Natural killer cell (primary cell): Measurements from ENCODE around the gene STK16. TPM values are rescaled to one million over a fixed set of nuclear protein-coding genes. Genes with fewer than 3 reads are reported as not detected.

ENCODE experiments used
- ATAC-seq, 3 donors: fragments of 150-1000 bp in 2 of 3; fragments of 200-7000 bp in 1 of 3; cut with Tn5 transposase; 1 replicate in 1 of 3; 2 replicates in 2 of 3; pipeline ENCODE4 v1.10.0; 2021; ENCODE audit warnings: mild to moderate bottlenecking in 2 of 3, moderate library complexity in 2 of 3
- DNase-seq, 2 donors: peaks; one replicate each; pipeline versions ENCODE4 v3.0.0 to v3.0.0-alpha.2; 2013 to 2021; ENCODE audit warnings: mixed read lengths in 1 of 2
- H3K27ac ChIP-seq: one replicate; pipeline ENCODE4 v1.5.1; 2013; ENCODE audit warnings: mild to moderate bottlenecking, low read length
- H3K27me3 ChIP-seq: one replicate; pipeline ENCODE4 v1.6.1; 2013; ENCODE audit warnings: low read length; ENCODE audit not compliant: control insufficient read depth, insufficient read depth
- H3K36me3 ChIP-seq: one replicate; pipeline ENCODE4 v1.6.1; 2013; ENCODE audit warnings: low read length; ENCODE audit not compliant: control insufficient read depth, insufficient read depth
- H3K4me1 ChIP-seq: one replicate; pipeline ENCODE4 v1.6.1; 2013; ENCODE audit warnings: low read length; ENCODE audit not compliant: control insufficient read depth, insufficient read depth
- H3K4me3 ChIP-seq: one replicate; pipeline ENCODE4 v1.5.1; 2013; ENCODE audit warnings: low read length
- H3K9me3 ChIP-seq: one replicate; pipeline ENCODE4 v1.6.1; 2013; ENCODE audit warnings: low read length; ENCODE audit not compliant: control insufficient read depth, insufficient read depth
- H3K27ac Mint-ChIP-seq, 2 donors: one replicate each; pipeline ENCODE4 v1.8.0; 2022; ENCODE audit warnings: mild to moderate bottlenecking in 2 of 2, mixed read lengths in 2 of 2, moderate library complexity in 1 of 2
- H3K27me3 Mint-ChIP-seq, 2 donors: one replicate each; pipeline ENCODE4 v1.8.0; 2022; ENCODE audit warnings: low read depth in 2 of 2, mixed read lengths in 2 of 2
- H3K36me3 Mint-ChIP-seq: one replicate; pipeline ENCODE4 v1.8.0; 2022; ENCODE audit warnings: mixed read lengths
- H3K4me1 Mint-ChIP-seq, 2 donors: one replicate each; pipeline ENCODE4 v1.8.0; 2022; ENCODE audit warnings: mixed read lengths in 2 of 2
- H3K4me3 Mint-ChIP-seq: one replicate; pipeline ENCODE4 v1.8.0; 2022; ENCODE audit warnings: mild to moderate bottlenecking, moderate library complexity, mixed read lengths
- H3K9me3 Mint-ChIP-seq, 2 donors: one replicate each; pipeline ENCODE4 v1.8.0; 2022; ENCODE audit warnings: mixed read lengths in 2 of 2
- CTCF ChIP-seq: fragments of 200-600 bp; IDR thresholded peaks from one replicate; pipeline ENCODE4 v1.8.0; 2022; ENCODE audit warnings: antibody characterized with exemption
- WGBS: methylation state at CpG from one replicate; pipeline ENCODE4 v1.1.7; 2013; ENCODE audit warnings: missing lambda C conversion rate; ENCODE audit not compliant: insufficient coverage; 5-methylcytosine and 5-hydroxymethylcytosine counted together
- intact Hi-C: fragments of 100-400 bp; cut with micrococcal nuclease; formaldehyde crosslinking; loops from one replicate; pipeline ENCODE4 v1.14.2; 2022
- total RNA-seq, 4 donors: library from RNA; stranded (reverse); fragments of 120-200 nt in 1 of 4; gene quantifications; one replicate each; pipeline versions ENCODE4 v1.2.3 to v1.2.4, GENCODE V29; 2013 to 2022

The STK16 gene
- total RNA-seq, 3 donors from 2014 or later (not counting 1 experiment from before 2014, with no cell fraction given) = 28.7 to 32.5 (median 32.4) TPM

GRCh38 chr2:219228041-219228910, 17.0 kb upstream of the STK16 start:
- Mint-ChIP-seq H3K4me3 (peak overlapping the region; percentile 100), H3K36me3 (peaks cover 9% of the 10 kb centered on the region), H3K27ac (peak overlapping the region; percentile 99), H3K27me3 (no peaks in the 10 kb centered on the region), H3K9me3 (no peaks in the 10 kb centered on the region), H3K4me1 (peaks cover 31 to 54% of the 10 kb centered on the region in 2 donors)
- Histone ChIP-seq H3K9me3 (no peaks in the 10 kb centered on the region), H3K27ac (peak overlapping the region; percentile 71), H3K4me1 (peaks cover 37% of the 10 kb centered on the region), H3K4me3 (peak overlapping the region; percentile 88), H3K27me3 (no peaks in the 10 kb centered on the region), H3K36me3 (peaks cover 46% of the 10 kb centered on the region)
- TF ChIP-seq CTCF = no peak
- WGBS = 37% methylated on average over 6 of the region's 7 CpGs
- no peak for ATAC-seq
- intact Hi-C loops = loop anchor here (2.0 kb wide), 1 partner anchor 17 kb away; the partner anchor contains the start of genes GLB1L and STK16
- no peak for DNase-seq

GRCh38 chr2:219228911-219229304, 16.4 kb upstream of the STK16 start:
- H3K9me3 Mint-ChIP-seq = no peaks in the 10 kb centered on the region
- H3K27me3 Mint-ChIP-seq = no peaks in the 10 kb centered on the region
- no peak for TF ChIP-seq CTCF
- Histone ChIP-seq H3K27me3 (no peaks in the 10 kb centered on the region), H3K27ac (peak overlapping the region; percentile 71), H3K4me1 (peaks cover 37% of the 10 kb centered on the region), H3K9me3 (no peaks in the 10 kb centered on the region), H3K36me3 (peaks cover 46% of the 10 kb centered on the region), H3K4me3 (peak overlapping the region; percentile 88)
- intact Hi-C loops = loop anchor here (1.0 to 2.0 kb wide), 6 partner anchors 10 to 66 kb away; partner anchors contain the start of genes DNAJB2, GLB1L, STK16 and TUBA4A
- ATAC-seq (no peak), DNase-seq (no peak)
- 1% methylated on average over 19 of the region's 19 CpGs for WGBS
- H3K27ac Mint-ChIP-seq = peak overlapping the region; percentile 99
- H3K4me3 Mint-ChIP-seq = peak overlapping the region; percentile 100
- H3K36me3 Mint-ChIP-seq = peaks cover 14% of the 10 kb centered on the region
- peaks cover 31 to 54% of the 10 kb centered on the region in 2 donors for H3K4me1 Mint-ChIP-seq

GRCh38 chr2:219229305-219230058, 15.8 kb upstream of the STK16 start, which contains the start of the genes ANKZF1 and ATG9A:
Gene ANKZF1 (plus strand): TSS chr2:219229806. CDS start chr2:219230258, 452 bp downstream.
Gene ATG9A (minus strand): TSS chr2:219229636. CDS start chr2:219228024, 1,612 bp downstream.
- H3K36me3 Mint-ChIP-seq = peaks cover 19% of the 10 kb centered on the region
- Histone ChIP-seq H3K27me3 (no peaks in the 10 kb centered on the region), H3K4me3 (peak within 1 kb of the TSS; percentile 88), H3K36me3 (peaks cover 46% of the 10 kb centered on the region), H3K27ac (peak within 1 kb of the TSS; percentile 88), H3K4me1 (peaks cover 34% of the 10 kb centered on the region), H3K9me3 (no peaks in the 10 kb centered on the region)
- no peaks in the 10 kb centered on the region for H3K27me3 Mint-ChIP-seq
- intact Hi-C loops = loop anchor here (1.0 to 2.0 kb wide), 6 partner anchors 10 to 66 kb away; partner anchors contain the start of genes DNAJB2, GLB1L, STK16 and TUBA4A
- no peaks in the 10 kb centered on the region for H3K9me3 Mint-ChIP-seq
- ATAC-seq (peak; percentile 96 to 99 (median 97)), DNase-seq (peak; percentile 96 to 99)
- H3K4me3 Mint-ChIP-seq = peak within 1 kb of the TSS; percentile 100
- H3K27ac Mint-ChIP-seq = peak within 1 kb of the TSS; percentile 99
- WGBS = under 1% methylated on average over 80 of the region's 80 CpGs
- no peak for TF ChIP-seq CTCF
- peaks cover 31 to 54% of the 10 kb centered on the region in 2 donors for H3K4me1 Mint-ChIP-seq
